ENCODE measurements around the gene FGR.

FGR gene

GRCh38 chr1:27612718-27613117 is 22.3 kb downstream of the FGR start:
- H3K4me3 ChIP-seq (ENCODE audit: insufficient read length, low read depth): no peak overlapping the region

GRCh38 chr1:27611450-27611849 is 23.5 kb downstream of the FGR start:
- peaks cover 3% of the 10 kb centered on the region for H3K27me3 ChIP-seq (ENCODE audit: insufficient read depth, insufficient read length)
- H3K9ac ChIP-seq (ENCODE audit: insufficient read length, low read depth): no peak overlapping the region
- H3K4me3 ChIP-seq (ENCODE audit: insufficient read length, low read depth): no peak overlapping the region
- DNase-seq (ENCODE audit: low read depth, low spot score): no peak
- no peaks in the 10 kb centered on the region for H3K9me3 ChIP-seq (ENCODE audit: insufficient read depth, low read length)
- H3K36me3 ChIP-seq (ENCODE audit: insufficient read depth, insufficient read length, low read length): no peaks in the 10 kb centered on the region
- H3K4me1 ChIP-seq (ENCODE audit: insufficient read depth, insufficient read length): peaks cover 34% of the 10 kb centered on the region
- TF ChIP-seq YY1 (IDR thresholded peaks at IDR 0.05; ENCODE audit: insufficient read depth, insufficient read length) (no peak), ZNF274 (IDR thresholded peaks at IDR 0.05; ENCODE audit: low read depth, low read length) (no peak), SUZ12 (IDR thresholded peaks at IDR 0.05; ENCODE audit: extremely low read depth, insufficient read depth, insufficient read length) (no peak)

More at GRCh38 chr1:27612718-27613117, 22.3 kb downstream of the FGR start:
- no peak overlapping the region for H3K9ac ChIP-seq (ENCODE audit: insufficient read length, low read depth)
- H3K9me3 ChIP-seq (ENCODE audit: insufficient read depth, low read length): no peaks in the 10 kb centered on the region
- no peaks in the 10 kb centered on the region for H3K36me3 ChIP-seq (ENCODE audit: insufficient read depth, insufficient read length, low read length)
- no peak for DNase-seq (ENCODE audit: low read depth, low spot score)
- TF ChIP-seq ZNF274 (IDR thresholded peaks at IDR 0.05; ENCODE audit: low read depth, low read length): no peak
- no peak for TF ChIP-seq YY1 (IDR thresholded peaks at IDR 0.05; ENCODE audit: insufficient read depth, insufficient read length)
- no peak for TF ChIP-seq SUZ12 (IDR thresholded peaks at IDR 0.05; ENCODE audit: extremely low read depth, insufficient read depth, insufficient read length)
- H3K27me3 ChIP-seq (ENCODE audit: insufficient read depth, insufficient read length): peaks cover 3% of the 10 kb centered on the region
- peaks cover 31% of the 10 kb centered on the region for H3K4me1 ChIP-seq (ENCODE audit: insufficient read depth, insufficient read length)

- H3K9me3 ChIP-seq (ENCODE audit: insufficient read depth, low read length): no peaks in the 10 kb centered on the region
- no peak overlapping the region for H3K4me3 ChIP-seq (ENCODE audit: insufficient read length, low read depth)
- H3K27me3 ChIP-seq (ENCODE audit: insufficient read depth, insufficient read length): peaks cover 9% of the 10 kb centered on the region
- H3K4me1 ChIP-seq (ENCODE audit: insufficient read depth, insufficient read length): peaks cover 39% of the 10 kb centered on the region
- DNase-seq (ENCODE audit: low read depth, low spot score): no peak
- H3K9ac ChIP-seq (ENCODE audit: insufficient read length, low read depth): no peak overlapping the region
- TF ChIP-seq YY1 (IDR thresholded peaks at IDR 0.05; ENCODE audit: insufficient read depth, insufficient read length): no peak
- TF ChIP-seq ZNF274 (IDR thresholded peaks at IDR 0.05; ENCODE audit: low read depth, low read length): no peak
- no peak for TF ChIP-seq SUZ12 (IDR thresholded peaks at IDR 0.05; ENCODE audit: extremely low read depth, insufficient read depth, insufficient read length)
- H3K36me3 ChIP-seq (ENCODE audit: insufficient read depth, insufficient read length, low read length): no peaks in the 10 kb centered on the region
Measured at GRCh38 chr1:27609618-27610240, 25.3 kb downstream of the FGR start.

GRCh38 chr1:27609210-27609555 is 25.8 kb downstream of the FGR start:
- Histone ChIP-seq H3K27me3 (ENCODE audit: insufficient read depth, insufficient read length) (peaks cover 9% of the 10 kb centered on the region), H3K9ac (ENCODE audit: insufficient read length, low read depth) (no peak overlapping the region), H3K9me3 (ENCODE audit: insufficient read depth, low read length) (no peaks in the 10 kb centered on the region), H3K4me1 (ENCODE audit: insufficient read depth, insufficient read length) (peaks cover 34% of the 10 kb centered on the region), H3K36me3 (ENCODE audit: insufficient read depth, insufficient read length, low read length) (no peaks in the 10 kb centered on the region), H3K4me3 (ENCODE audit: insufficient read length, low read depth) (no peak overlapping the region)
- TF ChIP-seq YY1 (IDR thresholded peaks at IDR 0.05; ENCODE audit: insufficient read depth, insufficient read length) (no peak), SUZ12 (IDR thresholded peaks at IDR 0.05; ENCODE audit: extremely low read depth, insufficient read depth, insufficient read length) (no peak), ZNF274 (IDR thresholded peaks at IDR 0.05; ENCODE audit: low read depth, low read length) (no peak)
- DNase-seq (ENCODE audit: low read depth, low spot score): no peak

GRCh38 chr1:27607239-27607804 is 27.7 kb downstream of the FGR start:
- DNase-seq (ENCODE audit: low read depth, low spot score): peak; percentile 76
- no peaks in the 10 kb centered on the region for H3K9me3 ChIP-seq (ENCODE audit: insufficient read depth, low read length)
- peak overlapping the region; percentile 19 for H3K4me3 ChIP-seq (ENCODE audit: insufficient read length, low read depth)
- peaks cover 30% of the 10 kb centered on the region for H3K4me1 ChIP-seq (ENCODE audit: insufficient read depth, insufficient read length)
- H3K36me3 ChIP-seq (ENCODE audit: insufficient read depth, insufficient read length, low read length): no peaks in the 10 kb centered on the region
- peak overlapping the region; percentile 65 for H3K9ac ChIP-seq (ENCODE audit: insufficient read length, low read depth)
- TF ChIP-seq ZNF274 (IDR thresholded peaks at IDR 0.05; ENCODE audit: low read depth, low read length): no peak
- no peak for TF ChIP-seq SUZ12 (IDR thresholded peaks at IDR 0.05; ENCODE audit: extremely low read depth, insufficient read depth, insufficient read length)
- peak; percentile 32 for TF ChIP-seq YY1 (IDR thresholded peaks at IDR 0.05; ENCODE audit: insufficient read depth, insufficient read length)
- H3K27me3 ChIP-seq (ENCODE audit: insufficient read depth, insufficient read length): peaks cover 9% of the 10 kb centered on the region

GRCh38 chr1:27606708-27607238 is 28.2 kb downstream of the FGR start:
- H3K9me3 ChIP-seq (ENCODE audit: insufficient read depth, low read length): no peaks in the 10 kb centered on the region
- no peak for DNase-seq (ENCODE audit: low read depth, low spot score)
- peaks cover 34% of the 10 kb centered on the region for H3K4me1 ChIP-seq (ENCODE audit: insufficient read depth, insufficient read length)

More at GRCh38 chr1:27606708-27607238, 28.2 kb downstream of the FGR start:
- Histone ChIP-seq H3K36me3 (ENCODE audit: insufficient read depth, insufficient read length, low read length) (no peaks in the 10 kb centered on the region), H3K4me3 (ENCODE audit: insufficient read length, low read depth) (no peak overlapping the region), H3K9ac (ENCODE audit: insufficient read length, low read depth) (peak overlapping the region; percentile 65), H3K27me3 (ENCODE audit: insufficient read depth, insufficient read length) (peaks cover 6% of the 10 kb centered on the region)
- TF ChIP-seq SUZ12 (IDR thresholded peaks at IDR 0.05; ENCODE audit: extremely low read depth, insufficient read depth, insufficient read length) (no peak), ZNF274 (IDR thresholded peaks at IDR 0.05; ENCODE audit: low read depth, low read length) (no peak)

Data from NT2/D1 (cell line).